ENCODE measurements around the gene SOX6.

Gene SOX6

GRCh38 chr11:15958910-15959309 lies 397.4 kb downstream of the SOX6 start:
- Histone ChIP-seq H3K9me3 (ENCODE audit: insufficient read depth, low read depth, low read length) (no peaks in the 10 kb centered on the region), H3K4me1 (ENCODE audit: insufficient read depth, low read length) (no peaks in the 10 kb centered on the region), H3K27ac (ENCODE audit: low read depth, low read length) (no peak overlapping the region), H3K9ac (ENCODE audit: low read depth, low read length) (no peak overlapping the region), H3K27me3 (ENCODE audit: insufficient read depth, low read length) (no peaks in the 10 kb centered on the region), H3K36me3 (ENCODE audit: insufficient read depth, low read length) (no peaks in the 10 kb centered on the region), H3K4me3 (ENCODE audit: low read length) (no peak overlapping the region)
- 92% methylated on average over 1 of the region's 1 CpG for WGBS

DNA sequence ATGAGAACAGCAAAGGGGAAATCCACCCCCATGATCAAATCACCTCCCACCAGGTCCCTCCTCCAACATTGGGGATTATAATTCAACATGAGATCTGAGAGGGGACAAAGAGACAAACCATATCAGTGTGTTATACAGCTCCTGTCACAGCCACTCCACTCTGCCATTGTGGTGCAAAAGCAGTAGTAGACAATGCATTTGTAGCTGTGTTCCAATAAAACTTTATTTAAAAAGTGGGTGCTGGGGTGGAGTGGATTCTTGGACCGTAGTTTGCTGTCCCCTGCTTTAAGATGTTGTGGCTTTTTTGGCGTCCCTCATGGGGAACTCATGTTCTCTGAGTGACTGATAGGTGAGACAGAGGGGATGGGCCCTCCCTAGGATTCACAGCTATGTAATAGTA lies 399.1 kb downstream of the SOX6 start:
- no peaks in the 10 kb centered on the region for H3K9me3 ChIP-seq (ENCODE audit: insufficient read depth, low read depth, low read length)
- no peaks in the 10 kb centered on the region for H3K27me3 ChIP-seq (ENCODE audit: insufficient read depth, low read length)
- no peak overlapping the region for H3K9ac ChIP-seq (ENCODE audit: low read depth, low read length)
- 95% methylated on average over 2 of the region's 2 CpGs for WGBS
- no peak overlapping the region for H3K4me3 ChIP-seq (ENCODE audit: low read length)
- no peaks in the 10 kb centered on the region for H3K36me3 ChIP-seq (ENCODE audit: insufficient read depth, low read length)
- H3K27ac ChIP-seq (ENCODE audit: low read depth, low read length) = no peak overlapping the region
- H3K4me1 ChIP-seq (ENCODE audit: insufficient read depth, low read length) = no peaks in the 10 kb centered on the region

DNA sequence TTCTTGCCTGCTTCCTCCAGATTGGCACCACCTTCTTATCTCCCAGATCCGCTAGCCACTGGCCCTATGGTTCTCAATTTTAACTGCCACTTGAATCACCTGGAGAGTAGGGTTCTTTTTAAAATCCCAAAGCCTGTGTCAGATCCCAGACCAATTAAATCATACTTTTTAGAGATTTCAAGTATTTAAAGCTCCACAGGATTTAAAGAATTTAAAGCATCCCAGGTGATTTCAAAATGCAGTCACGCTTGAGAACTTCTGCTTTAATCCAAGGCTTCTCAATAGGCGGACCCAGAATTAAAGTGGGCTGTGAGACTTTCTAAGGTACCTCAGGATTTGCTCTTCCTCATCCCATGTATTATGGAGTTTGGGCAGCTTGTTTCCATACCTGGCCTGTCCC lies 400.0 kb downstream of the SOX6 start:
- WGBS = 87% methylated on average over 3 of the region's 3 CpGs
- Histone ChIP-seq H3K27me3 (ENCODE audit: insufficient read depth, low read length) (no peaks in the 10 kb centered on the region), H3K27ac (ENCODE audit: low read depth, low read length) (no peak overlapping the region), H3K4me3 (ENCODE audit: low read length) (no peak overlapping the region), H3K4me1 (ENCODE audit: insufficient read depth, low read length) (no peaks in the 10 kb centered on the region), H3K9ac (ENCODE audit: low read depth, low read length) (no peak overlapping the region), H3K36me3 (ENCODE audit: insufficient read depth, low read length) (no peaks in the 10 kb centered on the region), H3K9me3 (ENCODE audit: insufficient read depth, low read depth, low read length) (no peaks in the 10 kb centered on the region)

DNA sequence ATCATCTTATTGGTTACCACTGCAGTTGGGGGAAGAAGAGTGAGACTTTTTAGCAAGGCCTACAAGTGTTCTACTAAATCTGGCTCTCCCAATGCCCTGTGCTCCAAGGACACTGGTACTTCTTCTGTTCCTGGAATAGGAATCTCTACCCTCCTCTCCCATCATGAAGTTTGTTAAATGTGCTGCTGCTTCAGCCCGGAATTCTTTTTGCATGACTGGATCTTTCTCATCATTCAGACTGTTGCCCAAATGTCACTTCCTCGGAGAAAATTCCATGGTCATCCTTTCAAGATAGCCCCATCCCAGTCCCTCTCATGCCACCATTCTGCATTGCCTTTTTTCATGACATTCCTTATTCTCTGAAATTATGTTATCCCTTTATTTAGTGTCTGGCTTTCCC lies 400.8 kb downstream of the SOX6 start:
- H3K4me1 ChIP-seq (ENCODE audit: insufficient read depth, low read length) = no peaks in the 10 kb centered on the region
- no peak overlapping the region for H3K9ac ChIP-seq (ENCODE audit: low read depth, low read length)
- H3K27ac ChIP-seq (ENCODE audit: low read depth, low read length) = no peak overlapping the region
- H3K27me3 ChIP-seq (ENCODE audit: insufficient read depth, low read length) = no peaks in the 10 kb centered on the region
- H3K36me3 ChIP-seq (ENCODE audit: insufficient read depth, low read length) = no peaks in the 10 kb centered on the region
- no peaks in the 10 kb centered on the region for H3K9me3 ChIP-seq (ENCODE audit: insufficient read depth, low read depth, low read length)
- 87% methylated on average over 2 of the region's 2 CpGs for WGBS
- H3K4me3 ChIP-seq (ENCODE audit: low read length) = no peak overlapping the region

GRCh38 chr11:15947681-15948648 lies 408.4 kb downstream of the SOX6 start:
- H3K9me3 ChIP-seq (ENCODE audit: insufficient read depth, low read depth, low read length) = no peaks in the 10 kb centered on the region
- H3K9ac ChIP-seq (ENCODE audit: low read depth, low read length) = no peak overlapping the region
- no peak overlapping the region for H3K4me3 ChIP-seq (ENCODE audit: low read length)
- H3K36me3 ChIP-seq (ENCODE audit: insufficient read depth, low read length) = no peaks in the 10 kb centered on the region
- H3K27ac ChIP-seq (ENCODE audit: low read depth, low read length) = no peak overlapping the region
- 96% methylated on average over 8 of the region's 9 CpGs for WGBS
- no peaks in the 10 kb centered on the region for H3K4me1 ChIP-seq (ENCODE audit: insufficient read depth, low read length)
- peaks cover 1% of the 10 kb centered on the region; the same call in 1 of the 2 replicates for H3K27me3 ChIP-seq (ENCODE audit: insufficient read depth, low read length)

DNA sequence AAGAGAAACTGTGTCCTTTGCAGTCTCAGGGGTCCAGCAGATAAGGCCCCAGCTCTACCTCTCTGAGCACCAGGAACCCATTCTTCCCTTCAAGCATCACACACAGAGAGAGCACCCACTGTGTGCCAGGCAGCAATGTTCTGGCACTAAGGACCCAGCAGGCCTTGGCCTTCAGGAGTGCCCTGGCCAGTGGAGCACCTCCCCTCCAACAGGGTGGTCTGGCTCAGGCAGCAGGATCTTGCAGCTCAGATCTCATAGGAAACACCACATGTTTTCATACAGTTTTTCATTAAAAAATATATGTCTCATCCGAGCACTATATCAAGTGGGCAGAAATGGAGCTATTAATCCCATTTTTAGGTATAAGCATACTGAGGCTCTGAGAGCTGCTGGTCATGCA lies 410.6 kb downstream of the SOX6 start:
- no peak overlapping the region for H3K4me3 ChIP-seq (ENCODE audit: low read length)
- H3K4me1 ChIP-seq (ENCODE audit: insufficient read depth, low read length) = no peaks in the 10 kb centered on the region
- H3K27me3 ChIP-seq (ENCODE audit: insufficient read depth, low read length) = peaks cover 19% of the 10 kb centered on the region; the same call in 1 of the 2 replicates
- no peaks in the 10 kb centered on the region for H3K36me3 ChIP-seq (ENCODE audit: insufficient read depth, low read length)
- no peak overlapping the region for H3K27ac ChIP-seq (ENCODE audit: low read depth, low read length)
- no peak overlapping the region for H3K9ac ChIP-seq (ENCODE audit: low read depth, low read length)
- 83% methylated on average over 1 of the region's 1 CpG for WGBS
- H3K9me3 ChIP-seq (ENCODE audit: insufficient read depth, low read depth, low read length) = no peaks in the 10 kb centered on the region

GRCh38 chr11:15944460-15944859 lies 411.9 kb downstream of the SOX6 start:
- H3K4me1 ChIP-seq (ENCODE audit: insufficient read depth, low read length) = no peaks in the 10 kb centered on the region
- H3K27ac ChIP-seq (ENCODE audit: low read depth, low read length) = no peak overlapping the region
- H3K9me3 ChIP-seq (ENCODE audit: insufficient read depth, low read depth, low read length) = no peaks in the 10 kb centered on the region
- H3K36me3 ChIP-seq (ENCODE audit: insufficient read depth, low read length) = no peaks in the 10 kb centered on the region
- peaks cover 19% of the 10 kb centered on the region; the same call in 1 of the 2 replicates for H3K27me3 ChIP-seq (ENCODE audit: insufficient read depth, low read length)
- H3K4me3 ChIP-seq (ENCODE audit: low read length) = no peak overlapping the region
- H3K9ac ChIP-seq (ENCODE audit: low read depth, low read length) = no peak overlapping the region

DNA sequence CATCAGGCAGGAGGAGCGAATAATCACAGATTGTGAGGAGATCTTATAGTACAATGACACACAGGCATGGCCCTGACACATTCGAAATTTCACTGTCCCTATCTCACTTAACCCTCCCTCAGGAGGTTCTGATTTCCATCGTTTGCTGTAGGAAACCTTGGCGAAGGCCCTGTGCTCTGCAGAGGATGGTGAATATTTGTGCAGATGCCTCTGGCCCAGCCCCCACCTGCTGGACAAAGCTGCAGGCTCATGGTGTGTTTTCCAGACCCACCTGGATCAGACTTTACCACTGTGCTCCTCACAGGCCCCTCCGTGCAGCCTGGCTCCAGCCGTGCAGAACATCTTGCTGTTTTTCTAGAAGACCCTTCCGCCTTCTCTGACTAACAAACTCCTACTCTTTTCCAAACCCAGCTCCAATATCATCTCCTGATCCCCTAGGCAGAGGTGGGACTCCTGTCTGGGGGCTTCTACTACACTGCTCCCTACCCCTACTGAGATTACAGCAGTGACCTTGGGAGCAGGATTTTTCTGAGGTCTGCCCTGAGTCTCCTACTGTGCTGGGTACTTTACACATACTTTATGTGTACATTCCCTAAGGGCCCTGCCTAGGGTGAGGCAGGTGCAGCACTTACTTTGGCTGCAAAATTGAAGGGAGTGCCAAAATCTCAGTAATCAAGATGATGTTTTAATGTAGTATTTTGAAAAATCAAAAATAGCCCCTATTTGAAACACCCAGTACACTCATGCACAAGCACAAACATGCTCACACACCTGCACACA lies 412.7 kb downstream of the SOX6 start:
- H3K9me3 ChIP-seq (ENCODE audit: insufficient read depth, low read depth, low read length) = no peaks in the 10 kb centered on the region
- whole genome bisulfite sequencing = 92% methylated on average over 7 of the region's 7 CpGs
- H3K27me3 ChIP-seq (ENCODE audit: insufficient read depth, low read length) = peaks cover 19% of the 10 kb centered on the region; the same call in 1 of the 2 replicates
- no peak overlapping the region for H3K27ac ChIP-seq (ENCODE audit: low read depth, low read length)
- no peak overlapping the region for H3K9ac ChIP-seq (ENCODE audit: low read depth, low read length)
- H3K4me3 ChIP-seq (ENCODE audit: low read length) = no peak overlapping the region
- H3K4me1 ChIP-seq (ENCODE audit: insufficient read depth, low read length) = no peaks in the 10 kb centered on the region
- H3K36me3 ChIP-seq (ENCODE audit: insufficient read depth, low read length) = no peaks in the 10 kb centered on the region

GRCh38 chr11:15942936-15943335 lies 413.4 kb downstream of the SOX6 start:
- no peaks in the 10 kb centered on the region for H3K36me3 ChIP-seq (ENCODE audit: insufficient read depth, low read length)
- no peak overlapping the region for H3K27ac ChIP-seq (ENCODE audit: low read depth, low read length)
- H3K9me3 ChIP-seq (ENCODE audit: insufficient read depth, low read depth, low read length) = no peaks in the 10 kb centered on the region
- H3K9ac ChIP-seq (ENCODE audit: low read depth, low read length) = no peak overlapping the region
- H3K4me1 ChIP-seq (ENCODE audit: insufficient read depth, low read length) = no peaks in the 10 kb centered on the region
- peaks cover 19% of the 10 kb centered on the region; the same call in 1 of the 2 replicates for H3K27me3 ChIP-seq (ENCODE audit: insufficient read depth, low read length)
- WGBS = 93% methylated on average over 9 of the region's 9 CpGs
- no peak overlapping the region for H3K4me3 ChIP-seq (ENCODE audit: low read length)

GRCh38 chr11:15942126-15942525 lies 414.2 kb downstream of the SOX6 start:
- H3K27ac ChIP-seq (ENCODE audit: low read depth, low read length) = no peak overlapping the region
- H3K9me3 ChIP-seq (ENCODE audit: insufficient read depth, low read depth, low read length) = no peaks in the 10 kb centered on the region
- no peak overlapping the region for H3K9ac ChIP-seq (ENCODE audit: low read depth, low read length)
- no peaks in the 10 kb centered on the region for H3K36me3 ChIP-seq (ENCODE audit: insufficient read depth, low read length)
- no peaks in the 10 kb centered on the region for H3K4me1 ChIP-seq (ENCODE audit: insufficient read depth, low read length)
- WGBS = 98% methylated on average over 7 of the region's 7 CpGs
- H3K4me3 ChIP-seq (ENCODE audit: low read length) = no peak overlapping the region
- peaks cover 19% of the 10 kb centered on the region; the same call in 1 of the 2 replicates for H3K27me3 ChIP-seq (ENCODE audit: insufficient read depth, low read length)

DNA sequence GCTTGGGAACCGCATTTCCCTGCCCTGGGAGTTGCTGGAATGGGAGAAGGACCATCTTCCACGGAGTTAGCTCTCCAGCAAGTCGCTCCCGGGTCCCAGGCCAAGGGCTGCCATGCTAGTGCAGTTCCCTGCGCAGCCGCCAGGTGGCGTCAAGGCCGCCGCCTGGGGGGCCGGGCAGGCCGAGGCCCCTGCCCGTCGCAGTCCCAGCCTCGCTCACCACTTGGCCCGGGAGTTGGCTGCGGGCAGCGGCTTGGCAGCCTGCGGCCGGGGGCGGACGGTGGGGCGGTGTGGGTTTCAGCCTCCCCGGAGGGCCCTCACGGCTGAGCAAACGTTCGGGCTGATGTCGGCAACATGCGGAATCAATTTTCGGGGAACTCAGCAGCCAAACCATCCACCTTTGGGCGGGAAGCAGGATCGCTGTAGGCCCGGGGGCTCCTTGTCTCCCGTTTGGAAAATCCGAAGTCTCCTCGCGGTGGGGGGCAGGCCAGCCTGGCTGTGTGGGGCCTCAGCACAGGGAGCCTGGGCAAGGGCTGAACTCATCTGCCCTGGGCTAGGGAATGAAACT lies 415.1 kb downstream of the SOX6 start:
- Histone ChIP-seq H3K27me3 (ENCODE audit: insufficient read depth, low read length) (peaks cover 19% of the 10 kb centered on the region; the same call in 1 of the 2 replicates), H3K4me3 (ENCODE audit: low read length) (no peak overlapping the region), H3K36me3 (ENCODE audit: insufficient read depth, low read length) (no peaks in the 10 kb centered on the region), H3K9me3 (ENCODE audit: insufficient read depth, low read depth, low read length) (no peaks in the 10 kb centered on the region), H3K27ac (ENCODE audit: low read depth, low read length) (no peak overlapping the region), H3K4me1 (ENCODE audit: insufficient read depth, low read length) (no peaks in the 10 kb centered on the region), H3K9ac (ENCODE audit: low read depth, low read length) (no peak overlapping the region)
- WGBS = 85% methylated on average over 36 of the region's 36 CpGs

All from HUES64 (cell line).